GM10266 (cell line): ENCODE results near the gene SLC5A6.
A peak's percentile ranks its signal among the peaks of the same experiment; 100 is the strongest.

Source experiments
- DNase-seq: peaks from one replicate; pipeline ENCODE4 v3.0.0; 2012; ENCODE audit errors: extremely low spot score
- TF ChIP-seq, protein P1 (sequence below): IDR thresholded peaks from 2 replicates; pipeline ENCODE4 v1.5.1; 2012; ENCODE audit warnings: mild to moderate bottlenecking, low read depth; ENCODE audit not compliant: control insufficient read depth, insufficient read depth; ENCODE audit errors: missing control alignments

SLC5A6 gene

DNA sequence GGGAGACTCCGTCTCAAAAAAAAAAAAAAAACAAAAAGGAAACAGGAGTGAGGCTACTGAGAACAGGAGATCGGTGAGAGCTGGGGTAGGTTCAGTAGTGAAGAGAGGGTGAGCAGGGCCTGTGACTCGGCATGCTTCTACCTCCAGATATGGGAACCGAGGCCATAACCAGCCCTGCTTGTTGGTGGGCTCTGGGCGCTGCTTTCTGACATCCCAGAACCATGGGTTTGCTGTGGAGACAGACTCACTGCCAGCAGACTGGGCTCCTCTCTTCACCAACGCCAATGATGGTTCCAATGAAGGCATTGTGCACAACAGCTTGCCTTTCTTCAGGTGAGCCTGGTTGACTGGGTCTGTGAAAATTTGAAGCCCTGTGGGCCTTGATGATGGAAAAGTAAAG, 11.3 kb upstream of the SLC5A6 start:
- no peak for DNase-seq
- TF ChIP-seq, protein P1, sequence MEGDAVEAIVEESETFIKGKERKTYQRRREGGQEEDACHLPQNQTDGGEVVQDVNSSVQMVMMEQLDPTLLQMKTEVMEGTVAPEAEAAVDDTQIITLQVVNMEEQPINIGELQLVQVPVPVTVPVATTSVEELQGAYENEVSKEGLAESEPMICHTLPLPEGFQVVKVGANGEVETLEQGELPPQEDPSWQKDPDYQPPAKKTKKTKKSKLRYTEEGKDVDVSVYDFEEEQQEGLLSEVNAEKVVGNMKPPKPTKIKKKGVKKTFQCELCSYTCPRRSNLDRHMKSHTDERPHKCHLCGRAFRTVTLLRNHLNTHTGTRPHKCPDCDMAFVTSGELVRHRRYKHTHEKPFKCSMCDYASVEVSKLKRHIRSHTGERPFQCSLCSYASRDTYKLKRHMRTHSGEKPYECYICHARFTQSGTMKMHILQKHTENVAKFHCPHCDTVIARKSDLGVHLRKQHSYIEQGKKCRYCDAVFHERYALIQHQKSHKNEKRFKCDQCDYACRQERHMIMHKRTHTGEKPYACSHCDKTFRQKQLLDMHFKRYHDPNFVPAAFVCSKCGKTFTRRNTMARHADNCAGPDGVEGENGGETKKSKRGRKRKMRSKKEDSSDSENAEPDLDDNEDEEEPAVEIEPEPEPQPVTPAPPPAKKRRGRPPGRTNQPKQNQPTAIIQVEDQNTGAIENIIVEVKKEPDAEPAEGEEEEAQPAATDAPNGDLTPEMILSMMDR: no peak

DNA sequence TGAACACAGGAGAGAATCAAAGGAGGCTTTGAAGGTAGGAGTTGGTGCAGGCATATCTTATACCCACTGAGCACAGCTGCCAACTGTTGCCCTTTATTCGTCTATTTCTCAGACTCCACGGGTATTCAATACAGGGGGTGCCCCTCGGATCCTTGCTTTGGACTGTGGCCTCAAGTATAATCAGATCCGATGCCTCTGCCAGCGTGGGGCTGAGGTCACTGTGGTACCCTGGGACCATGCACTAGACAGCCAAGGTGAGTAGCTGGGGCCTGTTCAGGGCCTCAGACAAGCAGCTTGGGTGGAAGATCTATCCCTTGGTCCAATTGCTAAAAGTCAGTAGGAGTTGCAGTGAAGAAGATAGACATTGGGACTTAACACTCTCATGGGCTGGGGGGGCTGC, 10.3 kb upstream of the SLC5A6 start:
- DNase-seq: no peak
- TF ChIP-seq, protein P1: no peak

DNA sequence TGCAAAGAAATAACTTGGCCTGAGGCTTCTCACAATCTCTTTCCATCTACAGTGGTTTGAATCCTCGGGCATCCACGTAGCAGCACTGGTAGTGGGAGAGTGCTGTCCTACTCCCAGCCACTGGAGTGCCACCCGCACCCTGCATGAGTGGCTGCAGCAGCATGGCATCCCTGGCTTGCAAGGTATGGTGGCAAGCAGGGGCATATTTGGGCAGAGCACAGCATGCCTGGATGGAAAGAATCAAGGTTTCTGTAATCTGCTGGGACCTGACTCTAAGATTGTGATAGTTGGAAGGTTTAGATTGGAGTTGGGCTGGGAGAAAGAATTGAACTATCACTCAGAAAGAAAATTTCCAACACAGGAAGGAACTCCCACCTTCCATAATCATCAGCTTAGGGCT, 9.1 kb upstream of the SLC5A6 start:
- TF ChIP-seq, protein P1: no peak
- no peak for DNase-seq

DNA sequence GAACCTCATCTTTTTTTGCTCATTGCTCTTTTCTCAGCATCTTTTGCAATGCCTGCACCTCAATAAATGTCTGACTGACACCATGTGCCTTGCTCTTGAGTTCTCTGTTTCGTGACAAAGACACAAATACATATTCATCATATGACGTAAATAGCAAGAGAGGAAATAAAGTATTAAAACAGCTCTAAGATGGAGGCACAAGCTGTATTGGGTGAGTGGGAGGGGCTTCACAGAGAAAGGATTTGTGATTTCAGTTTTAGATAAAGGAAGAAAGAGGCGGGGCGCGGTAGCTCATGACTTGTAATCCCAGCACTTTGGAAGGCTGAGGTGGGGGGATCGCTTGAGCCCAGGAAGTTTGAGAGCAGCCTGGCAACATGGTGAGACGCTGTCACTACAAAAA, 8.0 kb upstream of the SLC5A6 start:
- TF ChIP-seq, protein P1: no peak
- no peak for DNase-seq

DNA sequence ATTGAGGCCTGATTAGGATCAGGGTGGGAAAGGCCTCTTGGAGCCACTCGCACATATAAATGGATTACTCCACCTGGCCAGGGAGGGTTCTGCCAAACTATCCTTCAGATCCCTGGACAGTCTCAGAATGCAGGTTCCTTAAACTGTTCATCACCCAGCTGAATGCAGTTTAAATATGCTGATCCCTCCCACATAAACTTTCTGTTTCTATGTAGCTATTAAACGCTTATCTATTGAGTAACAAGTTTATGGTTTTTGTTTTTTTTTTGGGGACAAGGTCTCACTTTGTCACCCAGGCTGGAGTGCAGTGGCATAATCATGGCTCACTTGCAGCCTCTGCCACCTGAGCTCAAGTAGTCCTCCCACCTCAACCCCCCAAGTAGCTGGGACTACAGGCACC, 7.0 kb upstream of the SLC5A6 start:
- DNase-seq: no peak
- TF ChIP-seq, protein P1: no peak

DNA sequence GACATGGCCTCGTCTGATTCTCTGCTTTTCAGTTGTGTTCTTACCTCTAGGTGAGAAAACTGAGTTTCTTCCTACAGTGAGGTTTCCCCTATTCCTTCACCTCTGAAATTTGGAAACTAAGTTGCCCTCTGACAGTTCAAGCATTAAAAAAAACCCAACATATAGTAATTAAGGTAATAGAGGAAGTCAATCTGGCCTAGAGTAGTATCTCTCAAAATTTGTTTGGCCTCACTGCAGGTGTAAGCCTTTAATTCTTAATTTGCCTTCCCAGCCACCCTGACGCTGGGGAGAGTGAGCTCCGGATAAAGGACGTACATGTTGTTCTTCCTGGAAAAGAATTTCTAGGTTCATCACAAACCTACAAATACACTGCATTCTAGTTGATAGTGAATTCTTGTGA, 6.5 kb upstream of the SLC5A6 start:
- DNase-seq: no peak
- TF ChIP-seq, protein P1: no peak

DNA sequence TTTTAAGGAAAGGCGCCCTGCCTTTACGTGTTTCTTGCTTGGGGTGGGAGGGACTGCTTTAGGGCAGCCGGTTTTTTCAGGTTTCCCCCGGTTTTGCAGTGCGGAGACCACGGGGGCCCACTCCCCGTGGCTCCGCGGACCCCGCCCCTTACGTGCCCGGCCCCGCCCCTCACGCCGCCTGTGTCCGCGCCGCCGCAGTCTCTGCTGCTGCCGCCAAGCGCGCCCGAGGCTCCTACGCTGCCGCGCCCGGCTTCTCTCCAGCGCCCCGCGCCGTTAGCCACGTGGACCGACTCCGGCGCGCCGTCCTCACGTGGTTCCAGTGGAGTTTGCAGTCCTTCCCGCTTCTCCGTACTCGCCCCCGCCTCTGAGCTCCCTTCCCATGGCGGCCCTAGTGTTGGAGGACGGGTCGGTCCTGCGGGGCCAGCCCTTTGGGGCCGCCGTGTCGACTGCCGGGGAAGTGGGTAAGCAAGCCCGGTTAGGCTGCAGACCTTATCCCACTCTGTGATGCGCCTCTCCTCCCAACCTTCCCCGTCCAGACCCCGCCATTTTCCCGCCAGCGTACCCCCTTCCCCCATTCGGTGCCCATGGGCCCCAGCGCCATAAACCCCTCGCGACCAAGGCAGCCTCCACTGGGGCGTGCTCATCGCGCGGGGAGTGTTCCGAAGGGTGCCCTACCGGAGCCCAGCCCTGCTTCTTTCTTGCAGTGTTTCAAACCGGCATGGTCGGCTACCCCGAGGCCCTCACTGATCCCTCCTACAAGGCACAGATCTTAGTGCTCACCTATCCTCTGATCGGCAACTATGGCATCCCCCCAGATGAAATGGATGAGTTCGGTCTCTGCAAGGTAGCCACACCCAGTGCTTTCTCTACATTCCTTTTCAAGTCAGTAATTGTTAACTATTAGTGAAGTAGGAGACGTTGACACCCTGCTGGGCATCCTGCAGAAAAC, 5.4 kb upstream of the SLC5A6 start, which contains the start of gene CAD:
Gene CAD, plus strand, starts transcription at position 197 of the 949 bp plus-strand sequence. Its CDS starts 183 bp downstream, at position 380.
- peak; percentile 91 for DNase-seq
- TF ChIP-seq, protein P1: peak; percentile 39
